Colonic mucosa (tissue), 4 donors: ENCODE data around the gene ZEB2. TPM values are rescaled to one million over a fixed set of nuclear protein-coding genes. Genes with fewer than 3 reads are reported as not detected.

ENCODE experiments used
- DNase-seq: peaks from one replicate; pipeline ENCODE4 v3.0.0-alpha.2; 2020
- H3K27ac ChIP-seq: fragments of 200-600 bp; one replicate; pipeline ENCODE4 v1.8.0; 2021
- H3K27me3 ChIP-seq: fragments of 200-600 bp; one replicate; pipeline ENCODE4 v1.8.0; 2021
- H3K36me3 ChIP-seq: fragments of 200-600 bp; one replicate; pipeline ENCODE4 v1.8.0; 2021
- H3K4me1 ChIP-seq: fragments of 200-600 bp; one replicate; pipeline ENCODE4 v1.8.0; 2021; ENCODE audit warnings: mild to moderate bottlenecking
- H3K4me3 ChIP-seq: fragments of 200-600 bp; one replicate; pipeline ENCODE4 v1.8.0; 2021
- H3K9ac ChIP-seq, 2 donors: one replicate each; pipeline ENCODE4 v1.7.0; 2013; ENCODE audit warnings: control low read depth in 2 of 2, low read depth in 2 of 2, low read length in 2 of 2
- H3K9me3 ChIP-seq: fragments of 200-600 bp; one replicate; pipeline ENCODE4 v1.8.0; 2021
- CTCF ChIP-seq: fragments of 200-600 bp; IDR thresholded peaks from one replicate; pipeline ENCODE4 v1.8.0; 2022; ENCODE audit warnings: antibody characterized with exemption, mild to moderate bottlenecking
- intact Hi-C: fragments of 100-400 bp; cut with DNase I; formaldehyde crosslinking; loops from one replicate; pipeline ENCODE4 v1.14.1; 2022
- total RNA-seq, 2 donors: library from RNA; stranded (reverse); fragmentation: NEBNext Ultra II Directional in 1 of 2; extraction: Animal tissue kit (Norgen Biotek cat#: 25700) in 1 of 2; gene quantifications; one replicate each; pipeline ENCODE4 v1.2.1, GENCODE V29; 2021
- donor health status: healthy.
- donor health status: DM: no; HTN: no; CAD: no.
- donor health status: DM: no; HTN: no; CAD: no.

The ZEB2 gene
- total RNA-seq, 2 donors from 2014 or later: 17.4 to 29.6 TPM

GRCh38 chr2:144559242-144559641 is 39.3 kb upstream of the ZEB2 start:
- no peak for TF ChIP-seq CTCF
- H3K4me3 ChIP-seq: no peak overlapping the region

GRCh38 chr2:144554492-144555210 is 34.7 kb upstream of the ZEB2 start:
- Histone ChIP-seq H3K9ac (no peak overlapping the region), H3K27me3 (no peaks in the 10 kb centered on the region), H3K4me3 (no peak overlapping the region), H3K4me1 (no peaks in the 10 kb centered on the region), H3K9me3 (no peaks in the 10 kb centered on the region), H3K27ac (no peak overlapping the region), H3K36me3 (no peaks in the 10 kb centered on the region)
- no peak for DNase-seq
- intact Hi-C loops: no loop called here
- TF ChIP-seq CTCF: no peak

More at GRCh38 chr2:144559242-144559641, 39.3 kb upstream of the ZEB2 start:
- H3K27ac ChIP-seq: no peak overlapping the region
- no peaks in the 10 kb centered on the region for H3K4me1 ChIP-seq
- no peaks in the 10 kb centered on the region for H3K27me3 ChIP-seq
- no peaks in the 10 kb centered on the region for H3K36me3 ChIP-seq
- no peak for DNase-seq
- intact Hi-C loops: no loop called here
- no peak overlapping the region for H3K9ac ChIP-seq
- H3K9me3 ChIP-seq: no peaks in the 10 kb centered on the region

- H3K9ac ChIP-seq: no peak overlapping the region
- no peak overlapping the region for H3K27ac ChIP-seq
- DNase-seq: no peak
- no peak overlapping the region for H3K4me3 ChIP-seq
- no peak for TF ChIP-seq CTCF
- H3K4me1 ChIP-seq: no peaks in the 10 kb centered on the region
- no peaks in the 10 kb centered on the region for H3K36me3 ChIP-seq
- no peaks in the 10 kb centered on the region for H3K9me3 ChIP-seq
- intact Hi-C loops: no loop called here
- no peaks in the 10 kb centered on the region for H3K27me3 ChIP-seq
Observed at GRCh38 chr2:144553379-144553778, 33.5 kb upstream of the ZEB2 start.

- no peaks in the 10 kb centered on the region for H3K9me3 ChIP-seq
- H3K27ac ChIP-seq: no peak overlapping the region
- H3K9ac ChIP-seq: no peak overlapping the region
- no peaks in the 10 kb centered on the region for H3K27me3 ChIP-seq
- no peak overlapping the region for H3K4me3 ChIP-seq
- DNase-seq: no peak
- intact Hi-C loops: no loop called here
- no peaks in the 10 kb centered on the region for H3K4me1 ChIP-seq
- H3K36me3 ChIP-seq: no peaks in the 10 kb centered on the region
- TF ChIP-seq CTCF: no peak
Observed at GRCh38 chr2:144552821-144553220, 32.9 kb upstream of the ZEB2 start.

GRCh38 chr2:144550911-144551310 is 31.0 kb upstream of the ZEB2 start:
- Histone ChIP-seq H3K4me1 (no peaks in the 10 kb centered on the region), H3K27ac (no peak overlapping the region), H3K9me3 (no peaks in the 10 kb centered on the region), H3K27me3 (no peaks in the 10 kb centered on the region), H3K9ac (no peak overlapping the region), H3K36me3 (no peaks in the 10 kb centered on the region), H3K4me3 (no peak overlapping the region)
- intact Hi-C loops: no loop called here
- TF ChIP-seq CTCF: no peak
- DNase-seq: no peak
